Measurements from ENCODE around the gene AMFR.

GRCh38 chr16:56421976-56422669 lies 3.2 kb downstream of the AMFR start:
- TF ChIP-seq, protein P1, sequence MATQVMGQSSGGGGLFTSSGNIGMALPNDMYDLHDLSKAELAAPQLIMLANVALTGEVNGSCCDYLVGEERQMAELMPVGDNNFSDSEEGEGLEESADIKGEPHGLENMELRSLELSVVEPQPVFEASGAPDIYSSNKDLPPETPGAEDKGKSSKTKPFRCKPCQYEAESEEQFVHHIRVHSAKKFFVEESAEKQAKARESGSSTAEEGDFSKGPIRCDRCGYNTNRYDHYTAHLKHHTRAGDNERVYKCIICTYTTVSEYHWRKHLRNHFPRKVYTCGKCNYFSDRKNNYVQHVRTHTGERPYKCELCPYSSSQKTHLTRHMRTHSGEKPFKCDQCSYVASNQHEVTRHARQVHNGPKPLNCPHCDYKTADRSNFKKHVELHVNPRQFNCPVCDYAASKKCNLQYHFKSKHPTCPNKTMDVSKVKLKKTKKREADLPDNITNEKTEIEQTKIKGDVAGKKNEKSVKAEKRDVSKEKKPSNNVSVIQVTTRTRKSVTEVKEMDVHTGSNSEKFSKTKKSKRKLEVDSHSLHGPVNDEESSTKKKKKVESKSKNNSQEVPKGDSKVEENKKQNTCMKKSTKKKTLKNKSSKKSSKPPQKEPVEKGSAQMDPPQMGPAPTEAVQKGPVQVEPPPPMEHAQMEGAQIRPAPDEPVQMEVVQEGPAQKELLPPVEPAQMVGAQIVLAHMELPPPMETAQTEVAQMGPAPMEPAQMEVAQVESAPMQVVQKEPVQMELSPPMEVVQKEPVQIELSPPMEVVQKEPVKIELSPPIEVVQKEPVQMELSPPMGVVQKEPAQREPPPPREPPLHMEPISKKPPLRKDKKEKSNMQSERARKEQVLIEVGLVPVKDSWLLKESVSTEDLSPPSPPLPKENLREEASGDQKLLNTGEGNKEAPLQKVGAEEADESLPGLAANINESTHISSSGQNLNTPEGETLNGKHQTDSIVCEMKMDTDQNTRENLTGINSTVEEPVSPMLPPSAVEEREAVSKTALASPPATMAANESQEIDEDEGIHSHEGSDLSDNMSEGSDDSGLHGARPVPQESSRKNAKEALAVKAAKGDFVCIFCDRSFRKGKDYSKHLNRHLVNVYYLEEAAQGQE (IDR thresholded peaks at IDR 0.05): no peak
- TF ChIP-seq CTCF (IDR thresholded peaks at IDR 0.05; ENCODE audit: low read depth, low read length, missing input control) (no peak), MAX (IDR thresholded peaks at IDR 0.05) (no peak), YY1 (IDR thresholded peaks at IDR 0.05) (no peak), RAD21 (IDR thresholded peaks at IDR 0.05) (no peak), JUND (IDR thresholded peaks at IDR 0.05) (no peak), TAF1 (conservative IDR thresholded peaks at IDR 0.05) (no peak), EGR1 (IDR thresholded peaks at IDR 0.05; ENCODE audit: low read depth in 2 of 2) (no peak), ATF3 (IDR thresholded peaks at IDR 0.05) (no peak), FOXA1 (IDR thresholded peaks at IDR 0.05) (no peak), SP1 (IDR thresholded peaks at IDR 0.05) (no peak), HNF4A (conservative IDR thresholded peaks at IDR 0.05) (no peak)

Measured in liver (tissue), 3 donors.